DMS153 treated with DMSO at 0.1 percent for 48 hours (cell line): ENCODE results near the gene CLCA2.
"Not testable (repeated sequence)": the region's sequence is repeated elsewhere in the genome, so short reads cannot be mapped to it uniquely, and the experiment has no call there.

Source experiments
- DNase-seq: peaks from one replicate; lab custom pipeline; 2025; ENCODE audit not compliant: unreplicated experiment; lab: John Stamatoyannopoulos, UW

The CLCA2 gene

GRCh38 chr1:86472767-86473166 is 48.8 kb downstream of the CLCA2 start:
- no peak for DNase-seq

- DNase-seq: no peak
These were observed 53.3 kb downstream of the CLCA2 start for GRCh38 chr1:86477256-86477655.

- DNase-seq: no peak
These were observed 53.7 kb downstream of the CLCA2 start for GRCh38 chr1:86477682-86478081.

- no peak for DNase-seq
These were observed 54.6 kb downstream of the CLCA2 start for GRCh38 chr1:86478416-86479156.

- no peak for DNase-seq
These were observed 58.0 kb downstream of the CLCA2 start for GRCh38 chr1:86481966-86482365.

- DNase-seq: no peak
These were observed 63.3 kb downstream of the CLCA2 start for GRCh38 chr1:86487131-86487810.

- DNase-seq: no peak
These were observed 63.8 kb downstream of the CLCA2 start for GRCh38 chr1:86487811-86488141.

- no peak for DNase-seq
These were observed 65.4 kb downstream of the CLCA2 start for GRCh38 chr1:86489242-86489878.

GRCh38 chr1:86491171-86491950 is 67.4 kb downstream of the CLCA2 start:
- no peak for DNase-seq

- DNase-seq: no peak
These were observed 74.3 kb downstream of the CLCA2 start for GRCh38 chr1:86498281-86498680.

GRCh38 chr1:86499987-86500593 is 76.1 kb downstream of the CLCA2 start:
- DNase-seq: peak; percentile 38

GRCh38 chr1:86500714-86501113 is 76.7 kb downstream of the CLCA2 start:
- DNase-seq: no peak

- DNase-seq: not testable (repeated sequence)
These were observed 78.2 kb downstream of the CLCA2 start for GRCh38 chr1:86502125-86502646.

- DNase-seq: peak; percentile 39
These were observed 78.9 kb downstream of the CLCA2 start for GRCh38 chr1:86502721-86503405.

GRCh38 chr1:86503406-86504136 is 79.6 kb downstream of the CLCA2 start:
- no peak for DNase-seq

- DNase-seq: no peak
These were observed 80.1 kb downstream of the CLCA2 start for GRCh38 chr1:86504137-86504479.

- no peak for DNase-seq
These were observed 81.1 kb downstream of the CLCA2 start for GRCh38 chr1:86504895-86505563.

- DNase-seq: no peak
These were observed 81.6 kb downstream of the CLCA2 start for GRCh38 chr1:86505564-86505902.
